ENCODE data around the gene FKBP4. TPM values are rescaled to one million over a fixed set of nuclear protein-coding genes. Genes with fewer than 3 reads are reported as not detected.

FKBP4 gene
- total and polyA plus RNA-seq, 2 experiments from 2014 or later, result 126 to 223 TPM

GRCh38 chr12:2844786-2845185, 50.0 kb downstream of the FKBP4 start:
- TF ChIP-seq, protein P1, sequence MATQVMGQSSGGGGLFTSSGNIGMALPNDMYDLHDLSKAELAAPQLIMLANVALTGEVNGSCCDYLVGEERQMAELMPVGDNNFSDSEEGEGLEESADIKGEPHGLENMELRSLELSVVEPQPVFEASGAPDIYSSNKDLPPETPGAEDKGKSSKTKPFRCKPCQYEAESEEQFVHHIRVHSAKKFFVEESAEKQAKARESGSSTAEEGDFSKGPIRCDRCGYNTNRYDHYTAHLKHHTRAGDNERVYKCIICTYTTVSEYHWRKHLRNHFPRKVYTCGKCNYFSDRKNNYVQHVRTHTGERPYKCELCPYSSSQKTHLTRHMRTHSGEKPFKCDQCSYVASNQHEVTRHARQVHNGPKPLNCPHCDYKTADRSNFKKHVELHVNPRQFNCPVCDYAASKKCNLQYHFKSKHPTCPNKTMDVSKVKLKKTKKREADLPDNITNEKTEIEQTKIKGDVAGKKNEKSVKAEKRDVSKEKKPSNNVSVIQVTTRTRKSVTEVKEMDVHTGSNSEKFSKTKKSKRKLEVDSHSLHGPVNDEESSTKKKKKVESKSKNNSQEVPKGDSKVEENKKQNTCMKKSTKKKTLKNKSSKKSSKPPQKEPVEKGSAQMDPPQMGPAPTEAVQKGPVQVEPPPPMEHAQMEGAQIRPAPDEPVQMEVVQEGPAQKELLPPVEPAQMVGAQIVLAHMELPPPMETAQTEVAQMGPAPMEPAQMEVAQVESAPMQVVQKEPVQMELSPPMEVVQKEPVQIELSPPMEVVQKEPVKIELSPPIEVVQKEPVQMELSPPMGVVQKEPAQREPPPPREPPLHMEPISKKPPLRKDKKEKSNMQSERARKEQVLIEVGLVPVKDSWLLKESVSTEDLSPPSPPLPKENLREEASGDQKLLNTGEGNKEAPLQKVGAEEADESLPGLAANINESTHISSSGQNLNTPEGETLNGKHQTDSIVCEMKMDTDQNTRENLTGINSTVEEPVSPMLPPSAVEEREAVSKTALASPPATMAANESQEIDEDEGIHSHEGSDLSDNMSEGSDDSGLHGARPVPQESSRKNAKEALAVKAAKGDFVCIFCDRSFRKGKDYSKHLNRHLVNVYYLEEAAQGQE (IDR thresholded peaks at IDR 0.05; ENCODE audit: unreplicated experiment), result no peak
- TF ChIP-seq POLR2AphosphoS5 (IDR thresholded peaks at IDR 0.05; ENCODE audit: low read depth), result no peak
- TF ChIP-seq CREB1 (CRISPR knock-in tag; IDR thresholded peaks at IDR 0.05; ENCODE audit: low read depth), result no peak
- no peak for TF ChIP-seq ZNF331 (CRISPR knock-in tag; IDR thresholded peaks at IDR 0.05; ENCODE audit: low read depth)
- TF ChIP-seq ETS1 (IDR thresholded peaks at IDR 0.05), result no peak
- TF ChIP-seq, protein P2, sequence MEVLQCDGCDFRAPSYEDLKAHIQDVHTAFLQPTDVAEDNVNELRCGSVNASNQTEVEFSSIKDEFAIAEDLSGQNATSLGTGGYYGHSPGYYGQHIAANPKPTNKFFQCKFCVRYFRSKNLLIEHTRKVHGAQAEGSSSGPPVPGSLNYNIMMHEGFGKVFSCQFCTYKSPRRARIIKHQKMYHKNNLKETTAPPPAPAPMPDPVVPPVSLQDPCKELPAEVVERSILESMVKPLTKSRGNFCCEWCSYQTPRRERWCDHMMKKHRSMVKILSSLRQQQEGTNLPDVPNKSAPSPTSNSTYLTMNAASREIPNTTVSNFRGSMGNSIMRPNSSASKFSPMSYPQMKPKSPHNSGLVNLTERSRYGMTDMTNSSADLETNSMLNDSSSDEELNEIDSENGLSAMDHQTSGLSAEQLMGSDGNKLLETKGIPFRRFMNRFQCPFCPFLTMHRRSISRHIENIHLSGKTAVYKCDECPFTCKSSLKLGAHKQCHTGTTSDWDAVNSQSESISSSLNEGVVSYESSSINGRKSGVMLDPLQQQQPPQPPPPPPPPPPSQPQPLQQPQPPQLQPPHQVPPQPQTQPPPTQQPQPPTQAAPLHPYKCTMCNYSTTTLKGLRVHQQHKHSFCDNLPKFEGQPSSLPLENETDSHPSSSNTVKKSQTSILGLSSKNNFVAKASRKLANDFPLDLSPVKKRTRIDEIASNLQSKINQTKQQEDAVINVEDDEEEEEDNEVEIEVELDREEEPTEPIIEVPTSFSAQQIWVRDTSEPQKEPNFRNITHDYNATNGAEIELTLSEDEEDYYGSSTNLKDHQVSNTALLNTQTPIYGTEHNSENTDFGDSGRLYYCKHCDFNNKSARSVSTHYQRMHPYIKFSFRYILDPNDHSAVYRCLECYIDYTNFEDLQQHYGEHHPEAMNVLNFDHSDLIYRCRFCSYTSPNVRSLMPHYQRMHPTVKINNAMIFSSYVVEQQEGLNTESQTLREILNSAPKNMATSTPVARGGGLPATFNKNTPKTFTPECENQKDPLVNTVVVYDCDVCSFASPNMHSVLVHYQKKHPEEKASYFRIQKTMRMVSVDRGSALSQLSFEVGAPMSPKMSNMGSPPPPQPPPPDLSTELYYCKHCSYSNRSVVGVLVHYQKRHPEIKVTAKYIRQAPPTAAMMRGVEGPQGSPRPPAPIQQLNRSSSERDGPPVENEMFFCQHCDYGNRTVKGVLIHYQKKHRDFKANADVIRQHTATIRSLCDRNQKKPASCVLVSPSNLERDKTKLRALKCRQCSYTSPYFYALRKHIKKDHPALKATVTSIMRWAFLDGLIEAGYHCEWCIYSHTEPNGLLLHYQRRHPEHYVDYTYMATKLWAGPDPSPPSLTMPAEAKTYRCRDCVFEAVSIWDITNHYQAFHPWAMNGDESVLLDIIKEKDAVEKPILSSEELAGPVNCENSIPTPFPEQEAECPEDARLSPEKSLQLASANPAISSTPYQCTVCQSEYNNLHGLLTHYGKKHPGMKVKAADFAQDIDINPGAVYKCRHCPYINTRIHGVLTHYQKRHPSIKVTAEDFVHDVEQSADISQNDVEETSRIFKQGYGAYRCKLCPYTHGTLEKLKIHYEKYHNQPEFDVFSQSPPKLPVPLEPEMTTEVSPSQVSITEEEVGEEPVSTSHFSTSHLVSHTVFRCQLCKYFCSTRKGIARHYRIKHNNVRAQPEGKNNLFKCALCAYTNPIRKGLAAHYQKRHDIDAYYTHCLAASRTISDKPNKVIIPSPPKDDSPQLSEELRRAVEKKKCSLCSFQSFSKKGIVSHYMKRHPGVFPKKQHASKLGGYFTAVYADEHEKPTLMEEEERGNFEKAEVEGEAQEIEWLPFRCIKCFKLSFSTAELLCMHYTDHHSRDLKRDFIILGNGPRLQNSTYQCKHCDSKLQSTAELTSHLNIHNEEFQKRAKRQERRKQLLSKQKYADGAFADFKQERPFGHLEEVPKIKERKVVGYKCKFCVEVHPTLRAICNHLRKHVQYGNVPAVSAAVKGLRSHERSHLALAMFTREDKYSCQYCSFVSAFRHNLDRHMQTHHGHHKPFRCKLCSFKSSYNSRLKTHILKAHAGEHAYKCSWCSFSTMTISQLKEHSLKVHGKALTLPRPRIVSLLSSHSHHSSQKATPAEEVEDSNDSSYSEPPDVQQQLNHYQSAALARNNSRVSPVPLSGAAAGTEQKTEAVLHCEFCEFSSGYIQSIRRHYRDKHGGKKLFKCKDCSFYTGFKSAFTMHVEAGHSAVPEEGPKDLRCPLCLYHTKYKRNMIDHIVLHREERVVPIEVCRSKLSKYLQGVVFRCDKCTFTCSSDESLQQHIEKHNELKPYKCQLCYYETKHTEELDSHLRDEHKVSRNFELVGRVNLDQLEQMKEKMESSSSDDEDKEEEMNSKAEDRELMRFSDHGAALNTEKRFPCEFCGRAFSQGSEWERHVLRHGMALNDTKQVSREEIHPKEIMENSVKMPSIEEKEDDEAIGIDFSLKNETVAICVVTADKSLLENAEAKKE (CRISPR knock-in tag; IDR thresholded peaks at IDR 0.05), result no peak
- no peak for TF ChIP-seq ZNF114 (CRISPR knock-in tag; IDR thresholded peaks at IDR 0.05)
- TF ChIP-seq CTCF (conservative IDR thresholded peaks at IDR 0.05; ENCODE audit: low read depth in 2 of 2), result no peak
- TF ChIP-seq EZH2 (IDR thresholded peaks at IDR 0.05; ENCODE audit: low read depth, unreplicated experiment), result no peak
- no peak for TF ChIP-seq JUNB (IDR thresholded peaks at IDR 0.05; ENCODE audit: unreplicated experiment)
- no peak for TF ChIP-seq EZH2phosphoT487 (IDR thresholded peaks at IDR 0.05; ENCODE audit: unreplicated experiment)
- no peak for TF ChIP-seq STAT1 (IDR thresholded peaks at IDR 0.05; ENCODE audit: unreplicated experiment)
- TF ChIP-seq NANOG (IDR thresholded peaks at IDR 0.05; ENCODE audit: borderline replicate concordance), result no peak
- peak overlapping the region; percentile 17; the same call in 1 of the 2 replicates for H3K27ac Mint-ChIP-seq
- H3K36me3 Mint-ChIP-seq (ENCODE audit: low read depth), result peaks cover 1% of the 10 kb centered on the region; the same call in 2 of the 3 replicates
- Histone ChIP-seq H4K20me1 (replicated peaks; ENCODE audit: insufficient read depth) (no peaks in the 10 kb centered on the region), H3K4me3 (no peak overlapping the region), H2AFZ (no peak overlapping the region), H3K27me3 (ENCODE audit: insufficient read depth) (no peaks in the 10 kb centered on the region), H3K9me2 (ENCODE audit: insufficient read depth) (no peaks in the 10 kb centered on the region), H3K79me2 (replicated peaks; ENCODE audit: insufficient read depth) (no peaks in the 10 kb centered on the region), H3K4me2 (no peak overlapping the region), H3K4me1 (ENCODE audit: insufficient read depth) (peaks cover 7% of the 10 kb centered on the region; the same call in 1 of the 2 replicates), H3F3A (replicated peaks; ENCODE audit: low read depth) (no peaks in the 10 kb centered on the region), H3K27ac (ENCODE audit: low read depth) (no peak overlapping the region), H3K36me3 (ENCODE audit: insufficient read depth) (no peaks in the 10 kb centered on the region)
- H3K9me3 Mint-ChIP-seq, result no peaks in the 10 kb centered on the region
- H3K4me3 Mint-ChIP-seq, result no peak overlapping the region
- no peak for DNase-seq (ENCODE audit: low spot score)
- ATAC-seq, result no peak
- H3K27me3 Mint-ChIP-seq (ENCODE audit: insufficient read depth, low read depth, poor library complexity), result peaks cover 5% of the 10 kb centered on the region
- peaks cover 25% of the 10 kb centered on the region for H3K4me1 Mint-ChIP-seq

Measured in GM23338 (cell line).